ENCODE data around the gene ZSCAN5A.
"Not testable (repeated sequence)": the region's sequence is repeated elsewhere in the genome, so short reads cannot be mapped to it uniquely, and the experiment has no call there.

ZSCAN5A gene

DNA sequence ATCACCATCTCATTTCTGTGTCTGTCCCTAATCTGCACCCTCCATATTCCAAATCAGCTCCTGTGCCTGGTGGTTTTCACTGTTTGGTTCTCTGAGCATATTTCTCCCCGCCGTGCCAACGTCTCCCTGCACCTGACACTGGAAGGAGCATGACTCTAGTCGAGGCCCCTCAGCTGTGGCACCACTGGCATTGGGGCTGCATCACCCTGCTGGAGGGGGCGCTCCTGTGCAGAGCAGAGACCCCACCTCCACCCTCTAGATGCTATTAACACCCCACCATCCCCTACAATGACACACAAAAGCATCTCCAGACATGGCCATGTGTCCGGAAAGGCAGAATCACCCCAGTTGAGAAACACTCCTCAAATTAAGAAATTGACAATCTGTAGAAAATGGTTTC lies 91.7 kb downstream of the ZSCAN5A start:
- H3K4me3 ChIP-seq (ENCODE audit: low read length) = no peak overlapping the region
- no peaks in the 10 kb centered on the region for H3K36me3 ChIP-seq (ENCODE audit: control insufficient read depth, low read depth, low read length)
- no peaks in the 10 kb centered on the region for H3K4me1 ChIP-seq (ENCODE audit: control insufficient read depth, low read depth, low read length)
- no peaks in the 10 kb centered on the region for H3K9me3 ChIP-seq (ENCODE audit: control insufficient read depth, low read depth, low read length)
- no peaks in the 10 kb centered on the region for H3K27me3 ChIP-seq (ENCODE audit: control insufficient read depth, insufficient read depth, low read length)
- no peak overlapping the region for H3K27ac ChIP-seq (ENCODE audit: low read length)
- H3K9ac ChIP-seq (ENCODE audit: low read length) = no peak overlapping the region

DNA sequence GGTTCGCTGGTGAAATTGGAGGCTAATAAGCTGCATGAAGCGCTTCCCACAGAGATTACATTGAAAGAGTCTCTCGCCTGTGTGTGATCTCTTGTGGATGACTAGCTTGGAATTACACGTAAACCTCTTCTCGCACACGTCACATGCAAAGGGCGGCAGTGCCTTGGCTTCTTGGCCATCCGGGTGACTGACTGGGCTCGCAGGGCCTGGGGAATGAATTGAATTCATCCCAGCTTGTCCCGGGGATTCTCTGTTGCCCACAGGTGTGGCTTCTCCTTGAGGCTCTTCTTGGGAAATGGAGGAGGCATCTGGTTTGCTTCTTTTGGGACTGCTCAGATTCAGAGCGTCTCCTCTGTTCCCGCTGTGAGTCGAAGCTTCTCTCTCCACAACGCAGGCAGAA lies 92.8 kb downstream of the ZSCAN5A start:
- Histone ChIP-seq H3K27me3 (ENCODE audit: control insufficient read depth, insufficient read depth, low read length) (no peaks in the 10 kb centered on the region), H3K36me3 (ENCODE audit: control insufficient read depth, low read depth, low read length) (no peaks in the 10 kb centered on the region), H3K27ac (ENCODE audit: low read length) (no peak overlapping the region), H3K4me1 (ENCODE audit: control insufficient read depth, low read depth, low read length) (no peaks in the 10 kb centered on the region), H3K4me3 (ENCODE audit: low read length) (no peak overlapping the region), H3K9ac (ENCODE audit: low read length) (no peak overlapping the region), H3K9me3 (ENCODE audit: control insufficient read depth, low read depth, low read length) (no peaks in the 10 kb centered on the region)

DNA sequence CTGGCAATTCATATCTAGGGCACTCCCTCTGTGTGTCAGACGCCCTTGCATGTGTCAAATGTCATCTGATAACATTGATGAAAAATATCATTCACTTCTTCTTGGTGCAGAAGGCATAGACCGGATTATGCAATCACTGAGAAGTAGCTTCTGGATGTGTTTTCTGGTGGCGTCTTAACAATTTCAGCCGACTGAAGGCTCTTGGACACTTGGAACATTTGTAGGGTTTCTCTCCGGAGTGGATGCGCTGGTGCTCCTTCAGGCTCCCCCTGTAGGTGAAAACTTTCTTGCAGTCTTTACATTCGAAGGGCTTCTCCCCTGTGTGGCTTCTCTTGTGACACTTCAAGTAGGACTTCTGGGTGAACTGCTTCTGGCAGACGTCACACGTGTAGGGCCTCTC lies 93.2 kb downstream of the ZSCAN5A start:
- not testable (repeated sequence) for H3K4me1 ChIP-seq (ENCODE audit: control insufficient read depth, low read depth, low read length); H3K9ac ChIP-seq (ENCODE audit: low read length); H3K4me3 ChIP-seq (ENCODE audit: low read length); H3K36me3 ChIP-seq (ENCODE audit: control insufficient read depth, low read depth, low read length); H3K27me3 ChIP-seq (ENCODE audit: control insufficient read depth, insufficient read depth, low read length); H3K9me3 ChIP-seq (ENCODE audit: control insufficient read depth, low read depth, low read length); H3K27ac ChIP-seq (ENCODE audit: low read length)

DNA sequence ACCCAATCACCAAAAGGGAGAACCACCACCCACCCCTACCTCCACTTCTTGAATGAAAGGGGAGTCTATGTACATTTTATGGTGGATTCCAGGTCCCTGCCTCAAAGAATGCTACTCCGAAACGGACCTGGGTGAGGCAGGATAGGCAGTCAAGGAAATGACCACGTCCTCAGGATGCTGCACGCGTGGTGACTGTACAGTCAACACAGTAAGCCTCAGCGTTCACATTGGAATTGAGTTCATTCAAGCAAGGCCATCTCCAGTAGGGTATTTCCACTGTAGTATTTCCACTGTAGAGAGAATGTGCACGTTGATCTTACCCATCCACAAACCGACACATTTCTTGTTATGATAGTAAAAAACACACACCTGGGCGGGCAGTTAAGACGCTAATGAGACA lies 95.7 kb downstream of the ZSCAN5A start:
- no peaks in the 10 kb centered on the region for H3K4me1 ChIP-seq (ENCODE audit: control insufficient read depth, low read depth, low read length)
- H3K9me3 ChIP-seq (ENCODE audit: control insufficient read depth, low read depth, low read length) = no peaks in the 10 kb centered on the region
- H3K36me3 ChIP-seq (ENCODE audit: control insufficient read depth, low read depth, low read length) = no peaks in the 10 kb centered on the region
- H3K4me3 ChIP-seq (ENCODE audit: low read length) = no peak overlapping the region
- H3K27ac ChIP-seq (ENCODE audit: low read length) = no peak overlapping the region
- H3K9ac ChIP-seq (ENCODE audit: low read length) = no peak overlapping the region
- H3K27me3 ChIP-seq (ENCODE audit: control insufficient read depth, insufficient read depth, low read length) = no peaks in the 10 kb centered on the region

DNA sequence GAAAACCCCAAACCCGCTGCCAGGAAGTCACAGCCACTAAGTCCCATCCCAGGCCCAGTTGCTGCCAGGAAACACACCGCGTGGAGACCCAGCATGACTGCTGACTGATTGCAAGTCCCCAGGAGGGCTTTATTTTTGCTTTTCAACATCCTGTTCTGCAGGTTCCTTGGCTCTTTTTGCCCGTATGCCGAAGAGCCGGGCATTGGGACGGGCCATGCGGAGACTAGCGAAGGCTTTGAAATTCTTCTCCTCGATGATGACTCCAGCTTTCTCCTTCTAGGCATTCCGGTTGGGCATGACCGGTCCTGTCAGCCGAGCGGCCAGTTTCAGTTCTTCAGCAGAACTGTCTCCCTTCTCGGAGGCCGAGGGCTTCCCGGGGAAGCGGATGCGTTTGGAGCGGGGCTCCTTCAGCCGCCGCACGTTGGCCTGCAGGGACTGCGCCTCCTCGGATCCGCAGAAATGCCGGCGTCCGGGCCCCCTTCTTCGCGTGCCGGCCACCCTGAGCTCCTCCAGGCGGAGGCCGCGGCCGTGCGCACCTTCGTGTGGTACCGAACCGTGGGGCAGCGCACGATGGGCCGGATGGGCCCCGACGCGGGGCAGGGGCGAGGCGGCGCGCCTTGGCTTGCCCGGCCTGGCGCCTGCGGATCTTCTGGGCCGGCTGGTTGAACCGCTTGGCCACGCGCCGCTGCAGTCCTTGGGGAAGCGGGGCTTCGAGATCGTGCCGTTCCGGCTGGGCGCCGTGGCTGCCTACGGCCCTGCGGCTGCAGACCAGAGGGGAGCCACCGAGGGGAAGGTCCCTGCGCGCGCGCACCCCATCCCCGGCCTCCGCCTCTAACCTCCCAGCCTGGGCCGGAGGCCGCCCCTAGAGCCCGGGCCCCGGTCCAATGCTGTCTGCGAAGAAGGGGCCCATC lies 97.3 kb downstream of the ZSCAN5A start:
- Histone ChIP-seq H3K9ac (ENCODE audit: low read length) (no peak overlapping the region), H3K27me3 (ENCODE audit: control insufficient read depth, insufficient read depth, low read length) (no peaks in the 10 kb centered on the region), H3K9me3 (ENCODE audit: control insufficient read depth, low read depth, low read length) (no peaks in the 10 kb centered on the region), H3K27ac (ENCODE audit: low read length) (no peak overlapping the region), H3K4me3 (ENCODE audit: low read length) (no peak overlapping the region), H3K4me1 (ENCODE audit: control insufficient read depth, low read depth, low read length) (no peaks in the 10 kb centered on the region), H3K36me3 (ENCODE audit: control insufficient read depth, low read depth, low read length) (no peaks in the 10 kb centered on the region)

DNA sequence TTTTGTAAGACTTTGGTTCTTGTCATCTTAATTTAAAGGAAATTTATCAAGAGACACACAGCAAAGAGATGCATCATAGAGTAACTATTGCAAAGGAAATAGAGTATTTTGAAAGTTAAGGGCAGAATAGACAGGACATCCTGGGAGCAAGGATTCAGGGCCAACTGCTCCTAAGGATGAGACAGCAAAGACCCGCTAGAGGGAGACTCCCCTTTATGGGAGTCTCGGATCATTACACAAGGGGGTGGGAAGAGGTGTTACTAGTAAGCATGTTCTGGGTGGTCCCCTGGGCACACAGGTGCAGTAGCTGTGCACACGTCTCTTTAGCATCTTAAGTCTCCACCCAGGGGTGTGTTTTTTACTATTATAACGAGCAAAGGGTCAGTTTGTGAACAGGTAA lies 102.9 kb downstream of the ZSCAN5A start:
- Histone ChIP-seq H3K4me3 (ENCODE audit: low read length) (no peak overlapping the region), H3K9me3 (ENCODE audit: control insufficient read depth, low read depth, low read length) (no peaks in the 10 kb centered on the region), H3K27ac (ENCODE audit: low read length) (no peak overlapping the region), H3K4me1 (ENCODE audit: control insufficient read depth, low read depth, low read length) (no peaks in the 10 kb centered on the region), H3K36me3 (ENCODE audit: control insufficient read depth, low read depth, low read length) (no peaks in the 10 kb centered on the region), H3K27me3 (ENCODE audit: control insufficient read depth, insufficient read depth, low read length) (no peaks in the 10 kb centered on the region), H3K9ac (ENCODE audit: low read length) (no peak overlapping the region)

DNA sequence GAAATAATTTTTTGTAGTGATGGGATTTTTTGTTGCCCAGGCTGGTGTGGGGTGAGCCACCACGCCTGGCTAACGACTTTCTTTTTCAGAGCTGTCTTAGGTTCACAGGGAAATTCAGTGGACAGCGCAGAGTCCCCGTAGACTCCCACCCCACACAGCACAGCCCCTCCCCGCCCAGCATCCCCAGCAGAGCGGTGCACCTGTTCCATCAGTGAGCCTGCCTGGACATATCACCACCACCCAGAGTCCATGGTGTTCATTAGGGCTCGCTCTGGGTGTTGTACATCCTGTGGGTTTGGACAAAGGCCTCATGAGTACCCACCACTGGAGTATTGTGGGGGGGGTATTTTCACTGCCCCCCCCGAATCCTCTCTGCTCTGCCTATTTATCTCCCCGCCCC lies 104.6 kb downstream of the ZSCAN5A start:
- not testable (repeated sequence) for H3K27me3 ChIP-seq (ENCODE audit: control insufficient read depth, insufficient read depth, low read length); H3K4me3 ChIP-seq (ENCODE audit: low read length); H3K36me3 ChIP-seq (ENCODE audit: control insufficient read depth, low read depth, low read length); H3K4me1 ChIP-seq (ENCODE audit: control insufficient read depth, low read depth, low read length); H3K9me3 ChIP-seq (ENCODE audit: control insufficient read depth, low read depth, low read length); H3K27ac ChIP-seq (ENCODE audit: low read length); H3K9ac ChIP-seq (ENCODE audit: low read length)

DNA sequence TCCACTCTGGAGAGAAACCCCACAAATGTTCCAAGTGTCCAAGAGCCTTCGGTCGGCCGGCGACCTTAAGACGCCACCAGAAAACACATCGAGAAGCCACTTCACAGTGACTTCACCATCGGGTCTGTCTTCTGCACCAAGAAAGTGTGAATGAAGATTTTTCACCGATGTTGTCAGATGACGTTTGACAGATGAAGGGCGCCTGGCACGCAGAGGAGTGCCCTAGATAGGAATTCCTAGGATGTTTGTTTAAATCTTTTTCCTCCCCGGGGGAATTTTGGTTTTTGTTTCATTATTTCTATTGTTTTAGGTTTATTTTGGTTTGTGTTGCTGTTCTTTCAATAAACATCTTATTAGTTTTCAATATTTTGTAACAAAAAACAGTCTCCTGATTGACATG lies 105.5 kb downstream of the ZSCAN5A start:
- Histone ChIP-seq H3K27me3 (ENCODE audit: control insufficient read depth, insufficient read depth, low read length) (no peaks in the 10 kb centered on the region), H3K9ac (ENCODE audit: low read length) (no peak overlapping the region), H3K27ac (ENCODE audit: low read length) (no peak overlapping the region), H3K9me3 (ENCODE audit: control insufficient read depth, low read depth, low read length) (no peaks in the 10 kb centered on the region), H3K4me3 (ENCODE audit: low read length) (no peak overlapping the region), H3K36me3 (ENCODE audit: control insufficient read depth, low read depth, low read length) (no peaks in the 10 kb centered on the region), H3K4me1 (ENCODE audit: control insufficient read depth, low read depth, low read length) (no peaks in the 10 kb centered on the region)

DNA sequence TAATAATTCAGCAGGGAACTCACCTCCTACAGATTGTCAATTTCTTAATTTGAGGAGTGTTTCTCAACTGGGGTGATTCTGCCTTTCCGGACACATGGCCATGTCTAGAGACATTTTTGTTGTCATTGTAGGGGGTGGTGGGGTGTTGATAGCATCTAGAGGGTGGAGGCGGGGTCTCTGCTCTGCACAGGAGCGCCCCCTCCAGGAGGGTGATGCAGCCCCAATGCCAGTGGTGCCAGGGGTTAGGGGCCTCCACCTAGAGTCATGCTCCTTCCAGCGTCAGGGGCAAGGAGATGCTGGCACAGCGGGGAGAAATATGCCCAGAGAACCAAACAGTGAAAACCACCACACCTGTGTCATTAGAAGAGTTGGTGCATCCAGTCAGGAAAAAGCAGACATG lies 107.1 kb downstream of the ZSCAN5A start:
- not testable (repeated sequence) for H3K9ac ChIP-seq (ENCODE audit: low read length); H3K9me3 ChIP-seq (ENCODE audit: control insufficient read depth, low read depth, low read length); H3K27ac ChIP-seq (ENCODE audit: low read length); H3K27me3 ChIP-seq (ENCODE audit: control insufficient read depth, insufficient read depth, low read length); H3K4me1 ChIP-seq (ENCODE audit: control insufficient read depth, low read depth, low read length); H3K36me3 ChIP-seq (ENCODE audit: control insufficient read depth, low read depth, low read length); H3K4me3 ChIP-seq (ENCODE audit: low read length)

DNA sequence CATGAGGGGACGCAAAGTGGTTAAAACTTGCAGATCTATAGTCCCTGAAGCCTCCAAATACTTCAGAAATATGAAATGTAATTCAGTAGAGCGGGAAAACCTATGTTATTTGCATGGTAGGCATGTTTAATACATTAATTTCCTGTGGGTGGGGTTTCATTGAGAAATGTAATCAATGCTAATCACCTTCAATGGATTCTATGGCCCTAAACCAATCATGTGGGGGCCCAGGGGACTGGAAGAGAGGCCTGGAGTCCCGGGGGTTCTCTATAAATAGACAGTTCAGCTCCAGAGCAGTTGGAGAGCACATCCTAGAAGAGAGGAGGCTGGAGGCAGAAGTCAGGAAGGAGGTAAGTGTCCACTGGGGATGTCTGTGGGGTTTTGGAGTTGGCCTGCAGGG lies 112.7 kb downstream of the ZSCAN5A start, which contains the start of gene ZSCAN5C:
Gene ZSCAN5C (plus strand): TSS at position 301 of the 400 bp plus-strand sequence. CDS start 3,641 bp downstream, outside the sequence.
- no peaks in the 10 kb centered on the region for H3K4me1 ChIP-seq (ENCODE audit: control insufficient read depth, low read depth, low read length)
- no peaks in the 10 kb centered on the region for H3K27me3 ChIP-seq (ENCODE audit: control insufficient read depth, insufficient read depth, low read length)

DNA sequence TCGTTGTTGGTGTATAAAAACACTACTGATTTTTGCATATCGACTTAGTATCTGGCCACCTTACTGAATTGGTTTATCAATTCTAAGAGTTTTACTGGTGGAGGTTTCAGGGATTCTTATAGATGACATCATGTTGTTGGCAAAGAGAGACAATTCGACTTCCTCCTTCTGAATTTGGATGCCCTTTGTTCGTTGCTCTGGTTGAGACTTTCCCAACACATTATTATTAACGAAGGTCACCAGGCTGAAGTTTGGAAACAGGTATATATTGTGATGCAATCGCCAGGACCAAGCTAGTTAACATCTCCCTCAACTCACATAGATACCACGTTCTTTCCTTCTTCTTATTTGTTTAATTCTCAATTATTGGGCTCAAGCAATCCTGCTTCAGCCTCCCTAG lies 115.0 kb downstream of the ZSCAN5A start:
- no peaks in the 10 kb centered on the region for H3K27me3 ChIP-seq (ENCODE audit: control insufficient read depth, insufficient read depth, low read length)
- no peak overlapping the region for H3K4me3 ChIP-seq (ENCODE audit: low read length)
- no peaks in the 10 kb centered on the region for H3K4me1 ChIP-seq (ENCODE audit: control insufficient read depth, low read depth, low read length)
- H3K9ac ChIP-seq (ENCODE audit: low read length) = no peak overlapping the region
- no peak overlapping the region for H3K27ac ChIP-seq (ENCODE audit: low read length)
- H3K9me3 ChIP-seq (ENCODE audit: control insufficient read depth, low read depth, low read length) = no peaks in the 10 kb centered on the region
- no peaks in the 10 kb centered on the region for H3K36me3 ChIP-seq (ENCODE audit: control insufficient read depth, low read depth, low read length)

More for the DNA sequence above, 112.7 kb downstream of the ZSCAN5A start, which contains the start of gene ZSCAN5C:
- no peaks in the 10 kb centered on the region for H3K9me3 ChIP-seq (ENCODE audit: control insufficient read depth, low read depth, low read length)
- no peak within 1 kb of the TSS for H3K4me3 ChIP-seq (ENCODE audit: low read length)
- no peaks in the 10 kb centered on the region for H3K36me3 ChIP-seq (ENCODE audit: control insufficient read depth, low read depth, low read length)
- no peak within 1 kb of the TSS for H3K27ac ChIP-seq (ENCODE audit: low read length)
- H3K9ac ChIP-seq (ENCODE audit: low read length) = no peak within 1 kb of the TSS

DNA sequence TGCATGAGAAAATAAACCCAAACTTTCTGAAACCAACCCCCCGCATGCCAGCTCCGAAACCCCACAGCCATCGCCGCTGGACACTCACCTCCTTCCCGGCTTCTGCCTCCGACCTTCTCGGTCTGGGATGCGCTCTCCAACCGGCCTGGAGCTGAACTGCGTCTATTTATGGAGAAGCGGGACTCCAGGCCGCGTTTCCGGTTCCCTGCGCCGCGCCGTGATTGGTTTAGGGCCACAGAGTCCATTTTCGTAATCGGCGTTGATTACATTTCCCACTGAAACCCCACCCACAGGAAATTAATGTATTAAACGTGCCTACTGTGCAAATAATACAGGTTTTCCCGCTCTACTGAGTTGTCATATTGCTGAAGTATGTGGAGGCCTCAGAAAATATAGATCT lies 117.0 kb downstream of the ZSCAN5A start, which contains the start of gene ZSCAN5B:
Gene ZSCAN5B (minus strand): TSS at position 138 of the 400 bp plus-strand sequence. CDS start 4,731 bp downstream, outside the sequence.
- H3K4me3 ChIP-seq (ENCODE audit: low read length); H3K4me1 ChIP-seq (ENCODE audit: control insufficient read depth, low read depth, low read length); H3K27me3 ChIP-seq (ENCODE audit: control insufficient read depth, insufficient read depth, low read length); H3K27ac ChIP-seq (ENCODE audit: low read length); H3K36me3 ChIP-seq (ENCODE audit: control insufficient read depth, low read depth, low read length); H3K9me3 ChIP-seq (ENCODE audit: control insufficient read depth, low read depth, low read length); H3K9ac ChIP-seq (ENCODE audit: low read length): not testable (repeated sequence)

Measured in iPS-18a (cell line).